Heart left ventricle (tissue), 16 donors: ENCODE data around the gene TEX2. TPM values are rescaled to one million over a fixed set of nuclear protein-coding genes. Genes with fewer than 3 reads are reported as not detected.
A peak's percentile ranks its signal among the peaks of the same experiment; 100 is the strongest.

Source experiments
- ATAC-seq, 4 donors: fragments of 200-7000 bp; cut with Tn5 transposase; one replicate each; pipeline ENCODE4 v1.9.1; 2020 to 2022; ENCODE audit warnings: moderate library complexity in 4 of 4, mild to moderate bottlenecking in 3 of 4, moderate number of reproducible peaks in 1 of 4
- DNase-seq, 5 donors: peaks; one replicate each; pipeline ENCODE4 v3.0.0-alpha.2; 2020
- H3K27ac ChIP-seq, 12 donors: fragments of 200-600 bp; sonication (generic) in 4 of 12; one replicate each; pipeline versions ENCODE4 v1.5.0 to v1.8.0; 2016 to 2022; ENCODE audit warnings: mild to moderate bottlenecking in 2 of 12
- H3K27me3 ChIP-seq, 9 donors: fragments of 200-600 bp; sonication (generic) in 2 of 9; one replicate each; pipeline versions ENCODE4 v1.5.1 to v1.8.0; 2016 to 2022; ENCODE audit warnings: mild to moderate bottlenecking in 3 of 9
- H3K36me3 ChIP-seq, 9 donors: fragments of 200-600 bp; sonication (generic) in 2 of 9; one replicate each; pipeline versions ENCODE4 v1.5.0 to v1.8.0; 2018 to 2022; ENCODE audit warnings: mild to moderate bottlenecking in 2 of 9
- H3K4me1 ChIP-seq, 12 donors: fragments of 200-600 bp; sonication (generic) in 4 of 12; one replicate each; pipeline versions ENCODE4 v1.5.0 to v1.8.0; 2016 to 2022; ENCODE audit warnings: mild to moderate bottlenecking in 3 of 12
- H3K4me3 ChIP-seq, 12 donors: fragments of 200-600 bp; sonication (generic) in 4 of 12; one replicate each; pipeline versions ENCODE4 v1.5.0 to v1.8.0; 2017 to 2022; ENCODE audit warnings: mild to moderate bottlenecking in 9 of 12, moderate library complexity in 4 of 12
- H3K9me3 ChIP-seq, 12 donors: fragments of 200-600 bp; sonication (generic) in 4 of 12; one replicate each; pipeline versions ENCODE4 v1.5.0 to v1.8.0; 2016 to 2022; ENCODE audit warnings: mild to moderate bottlenecking in 1 of 12
- POLR2A ChIP-seq, 2 donors: fragments of 450-650 bp; IDR thresholded peaks; one replicate each; pipeline ENCODE4 v1.6.1; 2017; ENCODE audit warnings: antibody characterized with exemption in 2 of 2, mild to moderate bottlenecking in 2 of 2, moderate library complexity in 2 of 2
- WGBS, 4 donors: extraction: QIAGEN DNeasy Blood & Tissue Kit in 2 of 4; methylation state at CpG; one replicate each; pipeline versions ENCODE4 v1.1.5 to v1.1.7; 2013 to 2018; 5-methylcytosine and 5-hydroxymethylcytosine counted together
- intact Hi-C, 10 donors: fragments of 100-400 bp; cut with DNase I; formaldehyde crosslinking; loops; one replicate each; pipeline versions ENCODE4 v1.11.1 to v1.14.2; 2022
- polyA plus RNA-seq, 2 donors: library from polyadenylated mRNA; stranded (reverse); fragments of 200-250 nt; gene quantifications; one replicate each; pipeline ENCODE4 v1.2.3, GENCODE V29; 2013
- total RNA-seq, 9 donors: library from RNA; depleted of rRNA in 2 of 9; stranded (reverse); fragments of >200 nt in 2 of 9; fragmentation: NEBNext Ultra II Directional in 3 of 9; extraction: Animal tissue kit (Norgen Biotek cat#: 25700) in 3 of 9; gene quantifications; one replicate each; pipeline versions ENCODE4 v1.1.0 to v1.2.4, GENCODE V29; 2016 to 2023
- TF ChIP-seq, protein P1 (sequence below), 12 donors: fragments of 200-600 bp; sonication (generic) in 4 of 12; IDR thresholded peaks; one replicate each; pipeline versions ENCODE4 v1.5.0 to v1.8.0; 2018 to 2022; ENCODE audit warnings: antibody characterized with exemption in 12 of 12, mild to moderate bottlenecking in 5 of 12
- donor health status: ischemic (EF 13 %, LVEDD 7.1; RV severe dilation, severe dysfunction).
- donor health status: healthy with polysubstance abuse.
- donor health status: DM: no; HTN: yes; CAD: no.
- donor health status: DM: no; HTN: no; CAD: no.
- donor health status: ischemic (EF 25% LVEDD 6.9; RV normal size, moderate dysfunction).
- donor health status: ischemic (EF 25% LVEDD 5.7; RV mildly dilated, moderate dysfunction).
- donor health status: healthy.
- donor health status: DM: yes; HTN: yes; CAD: no.
- donor health status: ischemic (EF 35%, LVEDD 5.7; RV mildly dilated, moderate dysfunction).
- donor health status: nonischemic (EF 11% LVEDD 7.7; RV severe dilation, severe dysfunction).
- donor health status: DM: yes; HTN: yes; CAD: no.
- donor health status: PGD.
- donor health status: ischemic (EF 29% LVEDD 5.4; RV normal size, mild dysfunction).
- donor health status: nonischemic (EF 23%, LVEDD 6.1; RV moderate dilation, normal function).

Gene TEX2
- total and polyA plus RNA-seq, 11 donors: 16.8 to 55.8 (median 50.5) TPM

GRCh38 chr17:64134216-64134970, 128.7 kb downstream of the TEX2 start:
- no peak for ATAC-seq
- H3K4me3 ChIP-seq: no peak overlapping the region
- 93 to 94% (median 94%) methylated on average over 6 of the region's 6 CpGs for WGBS, 4 donors
- H3K27ac ChIP-seq: no peak overlapping the region
- intact Hi-C loops: loop anchor here (1.0 to 10.0 kb wide), 8 partner anchors 70 to 280 kb away; partner anchors contain the start of genes CSHL1 (in 7 of the 10) and GH1 (in 2 of the 10)
- TF ChIP-seq POLR2A (IDR thresholded peaks at IDR 0.05): no peak
- TF ChIP-seq, protein P1, sequence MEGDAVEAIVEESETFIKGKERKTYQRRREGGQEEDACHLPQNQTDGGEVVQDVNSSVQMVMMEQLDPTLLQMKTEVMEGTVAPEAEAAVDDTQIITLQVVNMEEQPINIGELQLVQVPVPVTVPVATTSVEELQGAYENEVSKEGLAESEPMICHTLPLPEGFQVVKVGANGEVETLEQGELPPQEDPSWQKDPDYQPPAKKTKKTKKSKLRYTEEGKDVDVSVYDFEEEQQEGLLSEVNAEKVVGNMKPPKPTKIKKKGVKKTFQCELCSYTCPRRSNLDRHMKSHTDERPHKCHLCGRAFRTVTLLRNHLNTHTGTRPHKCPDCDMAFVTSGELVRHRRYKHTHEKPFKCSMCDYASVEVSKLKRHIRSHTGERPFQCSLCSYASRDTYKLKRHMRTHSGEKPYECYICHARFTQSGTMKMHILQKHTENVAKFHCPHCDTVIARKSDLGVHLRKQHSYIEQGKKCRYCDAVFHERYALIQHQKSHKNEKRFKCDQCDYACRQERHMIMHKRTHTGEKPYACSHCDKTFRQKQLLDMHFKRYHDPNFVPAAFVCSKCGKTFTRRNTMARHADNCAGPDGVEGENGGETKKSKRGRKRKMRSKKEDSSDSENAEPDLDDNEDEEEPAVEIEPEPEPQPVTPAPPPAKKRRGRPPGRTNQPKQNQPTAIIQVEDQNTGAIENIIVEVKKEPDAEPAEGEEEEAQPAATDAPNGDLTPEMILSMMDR (IDR thresholded peaks at IDR 0.05): no peak
- no peaks in the 10 kb centered on the region for H3K27me3 ChIP-seq
- peaks cover 0 to 18% (median 10%) of the 10 kb centered on the region in 12 donors for H3K4me1 ChIP-seq
- H3K36me3 ChIP-seq: no peaks in the 10 kb centered on the region
- no peaks in the 10 kb centered on the region for H3K9me3 ChIP-seq
- DNase-seq: no peak

GRCh38 chr17:64133546-64134215, 129.4 kb downstream of the TEX2 start:
- no peak for ATAC-seq
- 44 to 49% (median 45%) methylated on average over 8 of the region's 8 CpGs for WGBS, 4 donors
- Histone ChIP-seq H3K36me3 (no peaks in the 10 kb centered on the region), H3K4me1 (peaks cover 0 to 23% (median 15%) of the 10 kb centered on the region in 12 donors), H3K9me3 (no peaks in the 10 kb centered on the region), H3K4me3 (no peak overlapping the region), H3K27ac (no peak overlapping the region), H3K27me3 (no peaks in the 10 kb centered on the region)
- intact Hi-C loops: loop anchor here (1.0 to 10.0 kb wide), 10 partner anchors 69 to 281 kb away; partner anchors contain the start of genes CSHL1 (in 7 of the 10) and GH1 (in 3 of the 10)
- no peak for TF ChIP-seq POLR2A (IDR thresholded peaks at IDR 0.05)
- TF ChIP-seq, protein P1 (IDR thresholded peaks at IDR 0.05): peak; percentile 56 to 81 (median 72)
- no peak for DNase-seq

DNA sequence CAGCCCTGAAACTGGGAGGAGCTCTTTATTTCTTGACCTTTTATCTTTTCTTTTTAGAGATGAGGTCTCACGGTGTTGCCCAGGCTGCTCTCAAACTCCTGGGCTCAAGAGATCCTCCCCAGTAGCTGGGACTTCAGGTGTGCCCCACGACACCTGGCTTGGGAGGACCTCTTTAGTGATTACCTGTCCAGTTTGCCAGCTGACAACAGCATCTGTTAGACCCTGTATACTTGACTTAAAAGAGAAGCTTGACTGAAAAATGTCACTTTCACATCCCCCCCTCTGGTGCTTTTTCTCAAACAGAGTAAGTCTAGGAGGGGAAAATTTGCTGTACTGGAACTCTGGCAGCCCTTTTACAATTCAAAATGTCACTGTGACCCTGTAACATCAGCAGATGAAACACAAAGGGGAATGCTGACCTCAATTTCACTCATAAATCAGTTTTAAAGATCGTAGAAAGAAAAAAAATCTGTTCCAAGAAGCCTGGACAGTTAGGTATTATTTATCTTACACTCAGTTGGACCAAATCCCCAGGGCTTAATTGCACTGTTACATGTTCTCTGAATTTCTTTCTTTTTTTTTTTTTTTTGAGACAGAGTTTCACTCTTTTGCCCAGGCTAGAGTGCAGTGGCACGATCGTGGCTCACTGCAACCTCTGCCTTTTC, 131.3 kb downstream of the TEX2 start:
- Histone ChIP-seq H3K4me1 (peaks cover 0 to 43% (median 22%) of the 10 kb centered on the region in 12 donors), H3K27me3 (no peaks in the 10 kb centered on the region), H3K27ac (peak overlapping the region in 4 of 12 donors; percentile 91 to 98 (median 97)), H3K36me3 (no peaks in the 10 kb centered on the region), H3K4me3 (no peak overlapping the region), H3K9me3 (no peaks in the 10 kb centered on the region)
- no peak for TF ChIP-seq POLR2A (IDR thresholded peaks at IDR 0.05)
- TF ChIP-seq, protein P1 (IDR thresholded peaks at IDR 0.05): no peak
- intact Hi-C loops: loop anchor here (2.0 to 10.0 kb wide), 9 partner anchors 67 to 283 kb away; partner anchors contain the start of genes CSHL1 (in 7 of the 10) and GH1 (in 3 of the 10)
- ATAC-seq (no peak), DNase-seq (no peak)
- 85 to 96% (median 90%) methylated on average over 5 of the region's 5 CpGs for WGBS, 4 donors
